Sigmoid colon (tissue), 4 donors: ENCODE results near the gene PRLH.

ENCODE experiments used
- CTCF ChIP-seq, 4 experiments: fragments of 450-650 bp in 3 of 4; fragments of 200-600 bp in 1 of 4; IDR thresholded peaks; one replicate each; pipeline ENCODE4 v1.5.1; 2016 to 2019; ENCODE audit warnings: antibody characterized with exemption in 4 of 4, mild to moderate bottlenecking in 3 of 4, moderate library complexity in 2 of 4
- POLR2A ChIP-seq, 2 donors: fragments of 450-650 bp; IDR thresholded peaks; one replicate each; pipeline ENCODE4 v1.6.1; 2016; ENCODE audit warnings: antibody characterized with exemption in 2 of 2, mild to moderate bottlenecking in 2 of 2, moderate library complexity in 2 of 2
- POLR2AphosphoS5 ChIP-seq, 4 donors: sonication (generic); formaldehyde crosslinking; IDR thresholded peaks; one replicate each; pipeline ENCODE4 v1.6.1; 2017; ENCODE audit warnings: antibody characterized with exemption in 4 of 4

- TF ChIP-seq CTCF (IDR thresholded peaks at IDR 0.05) (no peak), POLR2A (IDR thresholded peaks at IDR 0.05) (no peak), POLR2AphosphoS5 (IDR thresholded peaks at IDR 0.05) (no peak)
These were observed 24.1 kb downstream of the PRLH start, which contains the start of gene RAB17 for GRCh38 chr2:237590272-237591140.
